ENCODE results near the gene BRF1.

The BRF1 gene

DNA sequence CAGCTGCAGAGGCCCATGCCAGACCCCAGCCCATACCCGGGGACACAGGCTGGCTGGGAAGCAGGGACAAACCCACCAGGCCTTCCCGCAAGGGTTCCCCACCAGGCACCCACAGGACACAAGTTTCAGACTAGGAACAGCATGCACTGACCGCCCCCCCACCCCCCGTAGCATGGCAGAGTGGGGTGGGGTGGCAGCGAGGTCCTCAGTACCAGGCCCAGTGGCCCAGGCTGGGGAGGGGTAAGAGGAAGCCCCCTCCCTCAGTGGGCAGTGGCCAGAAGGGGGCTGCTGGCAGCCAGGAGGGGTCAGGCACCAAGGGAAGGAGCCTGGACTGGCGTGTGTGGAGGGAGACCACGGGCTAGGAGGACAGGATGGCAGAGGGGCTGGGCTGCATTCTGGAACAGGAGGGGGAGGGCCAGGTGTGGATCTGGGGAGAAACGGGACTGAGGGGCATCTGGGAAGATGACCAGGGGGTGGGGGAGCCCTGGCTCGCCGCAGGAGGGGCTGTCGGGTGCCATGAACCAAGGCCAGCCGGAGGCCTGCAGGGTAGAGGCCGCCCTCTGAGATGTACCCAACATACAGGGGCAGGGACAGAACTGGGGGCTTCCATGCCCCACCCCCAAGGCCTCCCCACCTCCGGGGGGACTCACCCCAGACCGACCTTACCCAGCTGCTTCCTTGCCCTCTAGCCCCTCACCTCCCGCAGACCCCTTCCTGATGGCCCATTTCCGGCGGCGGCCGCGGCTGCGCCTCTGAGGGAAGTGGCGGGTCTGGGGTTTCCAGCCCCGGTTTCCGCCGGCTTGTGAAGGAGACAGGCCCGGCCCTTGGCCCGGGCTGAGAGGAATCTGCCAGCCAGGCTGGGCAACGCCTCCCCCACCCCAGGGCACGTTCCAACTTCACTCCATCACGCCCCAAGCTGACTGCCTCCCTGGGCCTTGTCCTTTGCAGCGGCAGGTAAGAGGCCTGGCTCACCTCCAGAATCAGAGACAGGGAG is 126.6 kb downstream of the BRF1 start:
- DNase-seq (ENCODE audit: low spot score) = peak; percentile 32

DNA sequence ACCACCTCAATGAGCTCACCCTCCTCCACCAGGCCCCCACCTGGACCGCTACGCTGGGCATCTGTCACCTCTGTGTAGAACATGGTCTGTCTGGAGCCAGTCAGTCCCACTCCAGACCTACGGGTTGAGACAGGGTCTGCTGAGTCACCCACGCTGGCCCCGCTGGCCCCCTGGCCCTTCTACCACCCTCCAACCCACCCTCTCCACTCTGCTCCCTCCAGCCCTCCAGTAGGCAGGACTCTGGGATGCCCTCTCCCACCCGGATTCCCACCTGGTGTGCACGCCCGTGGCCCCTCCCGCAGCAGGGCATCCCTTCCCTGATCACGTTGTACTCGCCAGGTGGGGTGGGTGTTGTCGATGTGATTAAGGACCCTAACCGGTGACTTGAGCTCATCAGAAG is 127.7 kb downstream of the BRF1 start:
- DNase-seq (ENCODE audit: low spot score) = no peak

DNA sequence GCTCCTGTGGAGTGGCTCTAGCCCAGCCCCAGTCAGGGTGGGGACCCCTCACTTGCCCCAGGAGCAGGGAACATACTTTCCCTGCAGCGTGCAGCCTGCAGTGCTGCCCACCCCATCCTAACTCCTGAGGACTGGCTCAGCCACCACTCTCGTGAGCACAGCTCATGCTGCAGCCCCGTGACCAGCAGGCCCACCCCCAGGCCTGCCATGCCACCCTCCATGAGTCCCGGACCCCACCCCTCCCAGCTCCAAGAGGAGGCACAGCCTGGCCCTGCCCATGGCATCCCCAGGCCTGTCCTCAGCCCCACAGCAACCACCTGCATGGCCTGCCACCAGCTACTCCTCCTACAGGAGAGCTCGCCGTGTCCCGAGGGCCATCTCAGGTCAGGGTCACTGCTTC is 128.3 kb downstream of the BRF1 start:
- no peak for DNase-seq (ENCODE audit: low spot score)

DNA sequence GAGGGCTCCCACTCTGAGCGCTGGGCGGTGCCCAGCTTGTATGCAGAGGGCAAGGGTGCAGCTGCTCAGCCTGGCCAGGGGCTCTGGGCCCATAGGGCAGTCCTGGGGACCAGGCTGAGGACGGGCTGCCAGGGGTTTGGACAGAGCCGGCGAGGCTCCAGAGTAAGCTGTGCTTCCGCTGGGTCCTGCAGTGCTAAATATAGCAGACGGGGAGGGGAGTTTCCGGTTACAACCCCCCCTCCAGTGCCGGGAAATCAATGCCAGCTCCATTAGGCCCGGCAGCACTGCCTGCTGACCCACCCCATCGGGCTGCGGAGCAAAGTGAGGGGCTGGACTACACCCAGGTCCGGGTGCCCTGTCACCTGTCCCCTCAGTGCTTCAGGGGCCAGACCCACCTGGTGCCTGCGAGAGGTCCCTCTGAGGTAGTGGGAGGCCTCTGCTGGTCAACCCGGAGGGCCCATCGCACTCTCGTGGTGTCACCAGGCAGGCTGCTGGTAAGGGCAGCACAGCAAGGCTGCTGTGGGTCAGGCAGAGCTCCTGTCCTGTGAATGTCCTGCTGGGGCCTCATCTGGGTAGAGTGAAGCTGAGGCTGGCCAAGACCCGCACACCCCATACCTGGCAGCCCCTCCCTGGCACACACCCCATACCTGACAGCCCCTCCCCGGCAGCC is 129.7 kb downstream of the BRF1 start:
- DNase-seq (ENCODE audit: low spot score) = no peak

DNA sequence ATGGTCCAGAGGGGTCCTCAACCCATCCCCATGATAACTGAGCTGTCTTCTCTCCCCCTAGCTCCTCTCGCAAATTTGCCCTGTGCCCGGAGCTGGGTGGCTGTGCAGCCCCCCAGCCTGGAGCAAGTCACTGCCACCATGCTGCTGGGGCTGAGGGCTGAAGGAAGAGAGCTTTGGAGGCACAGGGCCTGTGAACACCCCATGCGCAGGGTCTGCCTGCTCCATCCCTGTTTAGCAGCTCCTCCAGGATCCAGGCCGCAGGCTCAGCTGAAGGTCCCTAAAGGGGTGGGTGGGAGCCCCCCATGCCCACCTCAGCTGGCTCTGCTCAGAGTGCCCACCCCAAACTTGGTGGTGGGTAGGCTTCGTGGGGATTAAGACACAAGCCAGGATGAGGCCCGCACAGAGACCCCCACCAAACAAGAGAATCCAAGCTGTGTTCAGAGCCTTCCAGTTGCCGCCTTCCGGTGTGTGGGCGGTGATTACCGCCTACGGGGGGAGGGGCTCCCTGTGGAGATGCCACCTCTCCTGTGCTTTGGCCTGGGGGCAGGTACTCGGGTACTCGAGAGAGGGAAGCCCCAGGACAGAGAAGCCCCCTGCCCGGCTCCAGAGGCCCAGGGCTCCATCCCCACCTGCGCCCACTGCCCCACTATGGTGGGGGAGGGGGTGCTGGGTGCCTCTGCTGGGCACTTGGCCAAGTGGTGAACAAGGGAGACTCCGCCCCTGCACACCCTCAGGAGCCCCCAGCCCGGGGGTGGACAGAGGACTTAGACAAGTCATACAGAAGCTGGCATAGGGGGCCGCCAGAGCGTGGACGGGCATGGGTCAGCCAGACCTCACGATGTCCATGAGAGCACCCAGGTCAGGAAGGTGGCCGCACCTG is 130.8 kb downstream of the BRF1 start:
- DNase-seq (ENCODE audit: low spot score) = no peak

DNA sequence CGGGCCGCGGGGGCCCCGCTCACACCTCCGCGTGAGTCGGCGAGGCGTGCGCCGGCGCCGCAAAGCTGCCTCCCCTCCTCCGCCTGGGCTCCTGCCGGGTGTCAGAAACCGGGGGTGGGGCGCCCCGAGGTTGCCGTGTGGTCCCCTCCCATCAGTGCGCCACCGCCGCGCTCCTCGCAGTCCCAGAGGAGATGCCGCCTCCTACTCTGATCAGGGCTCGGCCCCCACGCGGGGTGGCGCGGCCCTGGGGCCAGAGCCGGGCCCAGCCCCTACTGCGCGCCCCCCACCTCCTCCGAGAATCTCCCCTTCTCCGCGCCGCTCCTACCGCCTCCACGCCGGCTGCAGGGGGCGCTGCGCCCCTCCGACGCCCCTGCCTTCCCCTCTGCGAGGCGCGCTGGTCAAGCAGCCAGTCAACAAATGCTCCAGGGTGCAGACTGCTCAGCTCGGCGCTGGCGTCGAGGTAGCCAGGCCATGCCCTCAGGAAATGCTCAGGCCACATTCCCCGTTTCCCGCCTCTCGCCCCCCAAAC is 131.8 kb downstream of the BRF1 start:
- no peak for DNase-seq (ENCODE audit: low spot score)

DNA sequence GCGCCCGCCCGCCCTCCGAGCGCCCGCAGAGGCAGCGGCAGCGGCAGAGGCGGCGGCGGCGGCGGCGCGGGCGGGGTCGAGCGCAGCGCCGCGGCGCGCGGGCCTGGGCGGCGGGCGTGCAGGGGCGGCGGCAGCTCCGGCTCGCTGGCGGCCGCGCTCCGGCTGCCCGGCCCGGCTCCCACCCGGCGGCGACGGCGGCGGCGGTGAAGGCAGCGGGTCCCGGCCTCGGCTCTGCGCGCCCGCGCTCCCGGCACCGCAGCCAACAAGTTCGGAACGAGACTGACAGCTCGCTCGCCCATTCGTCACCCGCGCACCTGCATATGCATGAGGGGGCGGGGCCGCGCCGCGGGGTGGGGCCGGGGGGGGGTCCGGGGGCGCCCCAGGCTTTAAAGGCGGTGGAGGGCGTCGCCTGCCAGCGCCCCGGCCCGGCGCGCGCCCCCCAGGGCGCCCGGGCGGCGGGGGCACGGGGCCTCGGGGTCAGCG is 132.3 kb downstream of the BRF1 start, which contains the start of gene JAG2:
TSS of gene JAG2 (minus strand) at position 281 of the 483 bp plus-strand sequence. CDS start 356 bp downstream, outside the sequence.
- peak; percentile 38 for DNase-seq (ENCODE audit: low spot score)

DNA sequence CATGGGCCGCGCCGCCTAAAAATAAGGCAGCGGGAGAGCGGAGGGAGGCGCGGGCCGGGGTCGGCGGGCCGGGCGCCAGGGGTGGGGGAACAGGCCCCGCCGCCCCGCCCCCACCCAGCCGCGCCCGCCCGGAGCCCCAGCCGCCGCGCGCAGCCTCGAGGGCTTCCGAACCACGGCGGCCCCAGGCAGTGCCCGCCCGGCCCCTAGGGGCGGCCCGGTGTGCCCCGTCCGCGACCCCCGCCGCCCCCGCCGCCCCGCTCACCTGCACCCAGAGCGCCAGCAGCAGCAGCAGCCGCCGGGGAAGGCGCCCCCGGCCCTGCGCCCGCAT is 132.7 kb downstream of the BRF1 start:
- DNase-seq (ENCODE audit: low spot score) = no peak

DNA sequence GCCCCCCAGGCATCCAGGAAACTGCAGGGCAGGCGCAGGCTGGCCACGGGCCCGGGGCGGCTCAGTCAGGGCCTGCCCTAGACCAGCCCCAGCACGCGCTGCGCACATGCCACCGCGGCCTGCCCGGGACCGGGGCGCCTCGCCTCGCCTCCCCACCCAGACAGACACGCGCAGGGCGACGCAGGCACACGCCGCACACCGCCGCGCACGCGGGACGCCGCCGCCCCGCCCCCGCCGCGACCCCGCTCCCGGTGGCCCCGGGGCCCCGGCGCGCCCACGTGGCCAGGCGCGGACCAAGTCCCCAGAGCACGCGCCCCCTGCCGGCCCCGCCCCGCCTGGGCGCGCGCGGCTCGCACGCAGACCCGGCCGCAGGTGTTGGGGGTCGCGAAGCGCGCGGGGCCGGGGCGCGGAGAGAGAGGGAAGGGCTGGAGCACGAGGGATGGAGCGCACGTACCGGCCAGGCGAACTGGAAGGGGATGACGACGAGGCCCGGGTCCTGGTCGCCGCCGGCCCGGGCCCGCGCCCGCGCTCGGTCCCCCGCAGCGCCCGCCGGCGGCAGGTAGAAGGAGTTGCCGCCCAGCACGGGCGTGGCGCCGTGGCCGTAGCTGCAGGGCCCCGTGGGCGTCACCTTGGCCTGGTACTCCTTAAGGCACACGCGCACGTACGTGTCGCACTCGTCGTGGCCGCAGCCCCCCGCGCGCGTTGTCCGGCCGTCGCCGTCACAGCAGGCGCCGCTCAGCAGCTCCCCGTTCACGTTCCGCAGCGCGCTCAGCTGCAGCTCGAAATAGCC is 133.3 kb downstream of the BRF1 start:
- DNase-seq (ENCODE audit: low spot score) = no peak

DNA sequence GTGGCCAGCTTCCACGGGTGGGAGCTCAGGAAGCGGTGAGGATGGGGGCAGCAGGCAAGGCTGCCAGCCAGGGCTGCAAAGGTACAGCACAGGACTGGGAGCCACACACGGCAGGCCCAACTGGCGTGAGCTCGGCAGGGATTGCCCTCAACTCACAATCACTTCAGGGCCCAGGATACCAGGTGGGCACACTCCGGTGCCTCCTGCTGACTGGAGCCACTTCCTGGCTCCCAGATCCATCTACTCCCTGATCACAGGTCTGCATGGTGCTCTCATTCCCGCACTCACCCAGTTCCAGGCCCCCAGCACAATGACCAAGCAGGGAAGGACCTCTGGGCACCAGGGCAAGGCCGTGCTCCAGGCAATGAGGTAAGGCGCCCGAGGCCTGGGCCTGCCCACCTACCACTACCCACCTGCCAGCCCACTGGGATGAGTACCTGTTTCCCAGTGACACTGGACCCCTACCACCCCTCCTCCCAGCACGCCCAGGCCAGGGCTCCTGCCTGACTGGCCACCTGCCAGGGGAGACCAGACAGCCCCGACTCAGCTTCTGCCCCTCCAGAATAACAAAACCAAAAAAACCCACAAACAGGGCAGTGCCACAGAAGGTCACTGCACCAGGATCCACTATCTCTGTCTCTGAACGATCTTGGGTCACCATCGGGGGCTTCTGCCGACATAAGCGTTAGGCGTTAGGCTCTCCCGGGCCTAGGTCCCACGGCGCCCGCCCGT is 134.1 kb downstream of the BRF1 start:
- DNase-seq (ENCODE audit: low spot score) = no peak

DNA sequence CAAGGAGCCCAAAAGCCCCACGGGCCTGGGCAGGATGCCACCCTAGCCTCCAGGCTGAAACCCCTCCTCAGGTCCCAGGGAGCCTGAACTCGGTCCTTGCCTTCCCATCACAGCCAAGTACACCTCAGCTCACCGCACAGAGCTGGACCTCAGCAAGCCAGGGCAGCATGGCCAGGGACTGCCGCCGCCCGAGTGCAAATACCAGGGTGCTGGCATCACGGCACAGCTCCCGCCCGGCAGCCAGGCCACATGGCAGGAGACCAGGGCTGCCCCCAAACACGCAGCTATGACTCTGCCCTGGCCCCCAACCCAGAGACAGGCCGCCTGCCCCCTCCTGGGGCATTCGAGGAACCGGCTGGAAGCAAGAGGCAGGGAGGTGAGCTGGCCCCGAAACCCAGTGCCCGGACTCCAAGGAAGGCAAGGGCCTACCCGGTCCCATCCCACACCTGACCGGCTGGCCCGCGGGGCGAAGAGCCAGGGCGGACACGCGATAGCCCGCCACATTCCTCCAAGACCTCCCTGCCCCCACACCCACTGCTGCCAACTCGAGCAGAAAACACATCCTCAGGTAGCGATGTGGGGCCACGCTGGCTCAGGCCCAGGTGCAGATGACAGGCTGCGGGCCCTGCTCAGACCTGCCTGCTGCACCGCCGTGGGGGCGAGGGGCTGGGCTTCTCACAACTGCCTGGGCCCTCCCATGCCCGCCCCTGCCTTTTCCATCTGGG is 134.9 kb downstream of the BRF1 start:
- DNase-seq (ENCODE audit: low spot score) = no peak

DNA sequence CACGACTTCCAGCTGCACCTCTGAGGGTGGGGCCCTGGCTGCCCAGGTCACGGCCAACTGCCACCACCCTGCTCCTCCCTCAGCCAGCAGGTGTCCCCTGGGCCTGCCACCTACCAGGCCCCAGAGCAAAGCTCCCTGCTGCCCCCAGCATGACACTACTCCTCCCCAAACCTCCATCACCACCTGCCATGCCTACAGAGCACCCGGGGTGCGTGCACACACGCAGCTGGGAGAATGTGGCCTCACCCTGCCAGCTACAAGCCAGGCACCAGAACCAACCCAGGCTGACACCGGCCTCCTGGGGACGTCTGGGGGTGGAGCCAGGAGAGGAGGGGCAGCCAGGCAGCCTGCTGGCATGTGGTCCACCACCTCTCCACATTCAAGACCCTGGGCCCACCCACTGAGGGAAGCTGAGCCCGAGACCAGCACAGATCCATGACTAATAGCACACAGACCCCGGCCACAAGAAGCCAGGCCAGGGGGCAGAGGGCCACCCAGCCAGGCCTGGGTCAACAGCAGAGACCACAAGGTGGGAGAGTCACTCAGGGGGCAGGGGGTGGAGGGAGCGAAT is 135.6 kb downstream of the BRF1 start:
- DNase-seq (ENCODE audit: low spot score) = no peak

DNA sequence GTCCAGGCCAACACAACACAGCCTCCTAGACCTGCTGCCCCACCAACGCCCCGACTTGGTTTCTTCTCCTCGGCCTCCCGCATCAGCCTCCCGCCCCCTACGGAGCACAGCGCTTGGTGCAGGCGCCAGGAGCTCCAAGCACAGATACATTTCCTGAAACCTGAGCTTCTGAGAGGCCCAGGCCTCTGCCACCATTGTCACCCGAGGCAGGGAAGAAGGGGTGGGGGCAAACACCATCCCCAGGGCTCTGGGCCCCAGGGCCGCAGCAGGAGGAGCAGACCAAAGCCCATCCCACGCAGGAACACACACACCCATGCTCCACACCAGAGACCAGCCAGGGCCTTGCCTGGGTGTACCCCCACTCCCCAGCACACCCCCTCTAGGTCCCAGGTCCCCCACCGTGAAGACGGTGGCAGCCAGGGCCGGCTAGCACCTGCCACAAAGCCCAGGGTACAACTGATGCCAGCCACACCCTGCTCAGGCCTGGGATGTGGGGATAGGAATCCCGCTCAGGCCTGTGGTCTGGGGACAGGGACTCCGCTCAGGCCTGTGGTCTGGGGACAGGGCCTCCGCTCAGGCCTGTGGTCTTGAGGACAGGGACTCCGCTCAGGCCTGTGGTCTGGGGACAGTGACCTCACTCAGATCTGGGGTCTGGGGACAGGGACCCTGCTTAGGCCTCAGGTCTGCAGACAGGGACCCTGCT is 137.6 kb downstream of the BRF1 start:
- no peak for DNase-seq (ENCODE audit: low spot score)

DNA sequence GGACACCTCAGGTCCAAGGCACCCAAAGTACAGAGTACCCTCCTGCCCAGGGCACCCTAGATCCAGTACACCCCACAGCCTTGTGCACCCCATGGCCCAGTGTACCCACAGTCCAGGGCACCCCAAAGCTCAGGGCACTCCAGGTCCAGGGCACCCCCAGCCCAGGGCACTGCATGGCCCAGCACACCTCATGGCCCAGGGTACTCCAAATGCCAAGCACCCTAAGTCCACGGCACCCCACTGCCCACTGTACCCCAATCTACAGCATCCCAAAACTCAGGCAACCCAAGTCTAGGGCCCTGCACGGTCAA is 138.2 kb downstream of the BRF1 start:
- DNase-seq (ENCODE audit: low spot score) = no peak

DNA sequence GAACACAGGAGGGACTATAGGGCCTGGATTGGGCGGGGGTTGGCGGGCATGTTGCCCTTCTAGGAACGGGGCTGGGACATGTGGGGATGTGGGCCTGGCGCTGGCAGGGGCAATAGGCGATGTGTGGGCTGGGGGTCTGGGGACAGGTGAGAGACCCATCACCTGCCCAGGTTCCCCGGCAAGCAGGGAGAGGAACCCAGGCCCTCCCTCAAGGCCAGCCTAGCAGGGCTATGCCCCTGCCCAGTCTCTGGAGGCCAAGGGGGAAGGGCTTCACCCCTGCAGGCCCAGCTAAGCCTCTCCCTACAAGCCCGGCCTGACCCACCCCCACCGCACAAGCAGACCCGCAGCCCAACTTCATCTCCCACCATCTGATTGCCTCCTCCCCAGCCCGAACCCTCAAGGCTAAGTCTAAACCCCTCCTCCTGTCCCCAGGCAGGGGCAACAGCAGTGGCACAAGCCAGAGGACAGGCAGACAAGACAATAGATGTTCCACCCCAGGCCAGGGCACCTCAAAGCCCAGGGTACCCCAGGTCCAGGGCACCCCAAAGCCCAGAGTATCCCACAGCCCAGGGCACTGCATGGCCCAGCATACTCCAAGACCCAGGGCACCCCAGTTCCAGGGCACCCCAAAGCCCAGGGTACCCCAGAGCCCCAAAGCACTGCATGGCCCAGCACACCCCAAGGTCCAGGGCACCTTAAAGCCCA is 138.7 kb downstream of the BRF1 start:
- DNase-seq (ENCODE audit: low spot score) = no peak

DNA sequence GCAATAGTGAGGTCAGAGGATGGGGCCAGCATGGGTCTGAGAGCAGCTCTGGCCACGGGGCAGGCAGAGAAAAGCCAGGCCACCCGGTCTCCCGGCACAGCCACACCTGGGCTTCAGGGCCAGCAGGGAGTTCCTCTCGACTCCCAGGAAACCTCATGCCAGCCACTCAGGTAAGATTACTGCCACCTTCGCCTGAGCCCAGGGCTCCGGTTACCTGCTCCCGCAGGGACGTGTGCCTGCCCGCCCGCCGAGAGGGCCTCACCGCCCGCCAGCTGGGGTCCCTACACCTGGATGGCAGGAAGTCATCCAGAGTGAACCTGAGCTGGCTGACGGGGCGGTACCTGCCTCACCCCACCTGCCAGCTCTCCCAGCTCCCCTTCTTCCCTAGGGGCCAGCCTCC is 139.5 kb downstream of the BRF1 start:
- DNase-seq (ENCODE audit: low spot score) = no peak

DNA sequence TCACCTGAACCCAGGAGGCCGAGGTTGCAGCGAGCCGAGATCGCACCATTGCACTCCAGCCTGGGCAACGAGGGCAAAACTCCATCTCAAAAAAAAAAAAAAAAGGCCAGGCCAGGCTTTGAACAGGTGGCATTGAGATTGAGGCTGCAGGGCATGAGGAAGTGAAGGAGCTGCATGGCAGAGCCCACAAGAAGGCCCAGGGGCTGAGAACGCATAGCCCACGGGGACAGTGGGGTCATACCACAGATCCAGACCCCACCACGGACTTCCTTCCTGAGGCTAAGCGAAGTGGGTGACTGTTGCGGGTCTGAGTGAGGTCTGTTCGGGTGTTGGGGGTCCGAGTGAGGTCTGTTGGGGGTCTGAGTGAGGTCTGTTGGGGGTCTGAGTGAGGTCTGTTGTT is 140.0 kb downstream of the BRF1 start:
- DNase-seq (ENCODE audit: low spot score) = no peak

DNA sequence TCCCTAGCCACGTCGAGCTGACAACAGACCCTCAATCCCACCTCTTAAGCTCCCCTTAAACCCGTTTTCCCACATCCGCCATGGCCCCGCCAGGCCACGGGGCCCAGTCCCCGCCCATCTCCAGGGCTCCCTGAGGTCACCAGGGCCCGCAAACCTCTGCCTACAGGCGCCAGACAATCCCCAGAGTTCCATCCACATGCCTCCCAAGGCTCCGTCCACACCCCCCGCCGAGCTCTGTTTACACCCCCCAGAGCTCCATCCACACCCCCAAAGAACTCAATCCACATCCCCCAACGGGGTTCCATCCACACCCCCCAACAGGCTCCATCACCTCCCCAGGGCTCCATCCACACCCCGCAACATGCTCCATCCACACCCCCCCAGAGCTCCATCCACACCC is 141.5 kb downstream of the BRF1 start:
- DNase-seq (ENCODE audit: low spot score) = no peak

All from CD4-positive, alpha-beta T cell treated with Interleukin-6 at 100 ng/mL for 8 hours (primary cell).